ENCODE measurements around the gene VAV1. TPM values are rescaled to one million over a fixed set of nuclear protein-coding genes. Genes with fewer than 3 reads are reported as not detected.

Gene VAV1
- total RNA-seq, 4 donors from 2014 or later: 1.7 to 4.3 (median 2.6) TPM

DNA sequence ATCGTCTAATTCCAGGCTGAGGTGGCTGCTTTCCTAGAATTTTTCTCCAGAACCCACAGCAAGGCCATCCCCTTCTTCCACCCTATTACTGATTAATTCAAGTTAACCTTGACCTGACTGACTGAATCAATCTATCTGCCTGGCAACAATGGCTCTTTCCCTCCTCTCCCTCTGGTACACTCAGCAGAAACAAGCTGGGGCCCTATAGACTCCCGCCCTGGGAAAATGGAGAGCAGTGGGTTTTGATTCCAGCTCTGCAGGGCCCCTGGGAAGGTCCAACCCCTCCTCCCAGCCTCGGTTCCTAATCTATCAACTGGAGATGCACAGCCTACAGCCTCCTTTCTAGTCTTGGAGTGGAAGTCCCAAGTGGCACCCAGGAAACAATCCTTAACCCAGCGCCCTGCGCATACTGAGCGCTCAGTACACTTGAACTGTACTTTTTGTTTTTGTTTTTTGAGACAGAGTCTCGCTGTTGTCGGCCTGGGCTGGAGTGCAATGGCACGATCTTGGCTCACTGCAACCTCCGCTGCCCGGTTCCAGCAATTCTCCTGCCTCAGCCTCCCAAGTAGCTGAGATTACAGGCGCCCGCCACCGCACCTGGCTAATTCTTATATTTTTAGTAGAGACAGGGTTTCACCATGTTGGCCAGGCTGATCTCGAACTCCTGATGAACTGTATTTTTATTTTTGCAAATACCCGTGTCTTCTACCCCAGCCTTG lies 46.8 kb upstream of the VAV1 start:
- H3K9me3 ChIP-seq: no peaks in the 10 kb centered on the region
- WGBS, 2 donors: 89 to 90% methylated on average over 16 of the region's 16 CpGs
- intact Hi-C loops (cut with DNase I): no loop called here

DNA sequence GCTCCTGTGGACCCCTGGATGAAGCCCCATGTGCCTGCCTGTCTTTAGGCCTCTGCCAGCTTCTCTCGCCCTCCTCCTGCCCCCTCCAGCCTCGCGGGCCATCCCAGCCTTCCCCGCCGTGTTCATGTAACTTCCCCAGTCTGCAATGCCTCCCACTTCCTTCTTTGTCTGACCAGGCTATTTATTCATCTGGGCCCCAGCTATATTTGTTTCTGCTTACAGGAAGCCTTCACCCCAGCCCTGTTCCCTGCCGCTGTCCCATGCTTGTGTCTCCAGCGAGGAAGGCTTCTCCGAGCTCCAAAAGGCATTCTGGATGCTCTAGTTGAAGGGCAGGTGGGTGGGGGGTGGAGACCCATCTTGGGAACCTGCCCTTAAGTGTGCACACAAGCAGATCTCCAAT lies 44.2 kb upstream of the VAV1 start:
- H3K9me3 ChIP-seq: no peaks in the 10 kb centered on the region
- no peaks in the 10 kb centered on the region for H3K27me3 ChIP-seq
- intact Hi-C loops (cut with DNase I): no loop called here
- WGBS, 2 donors: 43 to 54% methylated on average over 8 of the region's 8 CpGs
- H3K27ac ChIP-seq: no peak overlapping the region
- DNase-seq: no peak
- peaks cover 2 to 6% of the 10 kb centered on the region in 2 donors for H3K4me1 ChIP-seq
- TF ChIP-seq POLR2A (IDR thresholded peaks at IDR 0.05) (no peak), CTCF (IDR thresholded peaks at IDR 0.05) (no peak)
- peaks cover 9 to 24% of the 10 kb centered on the region in 2 donors for H3K36me3 ChIP-seq
- no peak overlapping the region for H3K4me3 ChIP-seq (replicated peaks in 1 of 3)

More for the DNA sequence above, 46.8 kb upstream of the VAV1 start:
- no peaks in the 10 kb centered on the region for H3K27me3 ChIP-seq
- no peak overlapping the region for H3K27ac ChIP-seq
- no peak for DNase-seq
- TF ChIP-seq CTCF (IDR thresholded peaks at IDR 0.05) (no peak), POLR2A (IDR thresholded peaks at IDR 0.05) (no peak)
- H3K4me3 ChIP-seq (replicated peaks in 1 of 3): no peak overlapping the region
- H3K4me1 ChIP-seq: peaks cover 12 to 26% of the 10 kb centered on the region in 2 donors
- peaks cover 0 to 3% of the 10 kb centered on the region in 2 donors for H3K36me3 ChIP-seq

GRCh38 chr19:6729573-6730152 lies 42.8 kb upstream of the VAV1 start:
- intact Hi-C loops (cut with DNase I): loop anchor here (10.0 kb wide), 1 partner anchor 135 kb away; no protein-coding TSS in a partner anchor
- Histone ChIP-seq H3K27ac (no peak overlapping the region), H3K36me3 (peaks cover 13 to 24% of the 10 kb centered on the region in 2 donors), H3K4me1 (no peaks in the 10 kb centered on the region), H3K27me3 (no peaks in the 10 kb centered on the region), H3K9me3 (no peaks in the 10 kb centered on the region), H3K4me3 (replicated peaks in 1 of 3) (no peak overlapping the region)
- TF ChIP-seq POLR2A (IDR thresholded peaks at IDR 0.05) (no peak), CTCF (IDR thresholded peaks at IDR 0.05) (no peak)
- no peak for DNase-seq
- WGBS, 2 donors: 92 to 94% methylated on average over 23 of the region's 23 CpGs

- Histone ChIP-seq H3K4me1 (peaks cover 0 to 2% of the 10 kb centered on the region in 2 donors), H3K27me3 (no peaks in the 10 kb centered on the region), H3K27ac (no peak overlapping the region), H3K9me3 (no peaks in the 10 kb centered on the region), H3K4me3 (replicated peaks in 1 of 3) (no peak overlapping the region), H3K36me3 (peaks cover 13 to 24% of the 10 kb centered on the region in 2 donors)
- intact Hi-C loops (cut with DNase I): loop anchor here (10.0 kb wide), 1 partner anchor 135 kb away; no protein-coding TSS in a partner anchor
- TF ChIP-seq POLR2A (IDR thresholded peaks at IDR 0.05) (no peak), CTCF (IDR thresholded peaks at IDR 0.05) (no peak)
- WGBS, 2 donors: 82 to 87% methylated on average over 9 to 17 of the region's 27 CpGs
- DNase-seq: peak; percentile 31 to 34
These were observed 42.2 kb upstream of the VAV1 start for GRCh38 chr19:6730153-6730804.

All from thyroid gland (tissue), 4 donors.